HCT116 (cell line): ENCODE measurements around the gene MANEAL.

ENCODE experiments used
- ELF1 ChIP-seq: IDR thresholded peaks from 2 replicates; pipeline ENCODE4 v1.6.1; 2012; ENCODE audit warnings: low read depth, borderline replicate concordance
- EZH2 ChIP-seq: fragments of 200-600 bp; sonication (generic); IDR thresholded peaks from 2 replicates; pipeline ENCODE4 v1.6.1; 2017; ENCODE audit warnings: antibody characterized with exemption, mixed run types
- JUND ChIP-seq: IDR thresholded peaks from 2 replicates; pipeline ENCODE4 v1.6.1; 2012
- POLR2A ChIP-seq: IDR thresholded peaks from 2 replicates; pipeline ENCODE4 v1.7.0; 2011; ENCODE audit warnings: borderline replicate concordance; ENCODE audit not compliant: insufficient read depth, insufficient read length; ENCODE audit errors: extremely low read depth
- RAD21 ChIP-seq: IDR thresholded peaks from 2 replicates; pipeline ENCODE4 v1.6.1; 2012; ENCODE audit warnings: low read depth, mild to moderate bottlenecking
- SIN3A ChIP-seq: IDR thresholded peaks from 2 replicates; pipeline ENCODE4 v1.6.1; 2012; ENCODE audit warnings: low read depth
- SRF ChIP-seq: IDR thresholded peaks from 2 replicates; pipeline ENCODE4 v1.6.1; 2012; ENCODE audit warnings: low read depth
- ZFX ChIP-seq: fragments of 450-650 bp; IDR thresholded peaks from 2 replicates; pipeline ENCODE4 v1.6.1; 2017
- ZNF274 ChIP-seq: fragments of 200-500 bp; sonication (Bioruptor generic); IDR thresholded peaks from 2 replicates; pipeline ENCODE4 v1.6.1; 2014; ENCODE audit warnings: mild to moderate bottlenecking, low read depth, low read length, inconsistent platforms
- TF ChIP-seq, protein P1 (sequence below): IDR thresholded peaks from 2 replicates; pipeline ENCODE4 v1.6.1; 2012; ENCODE audit warnings: low read depth
- TF ChIP-seq, protein P2 (sequence below), 3 experiments: fragments of 200-600 bp in 1 of 3; sonication (generic) in 1 of 3; IDR thresholded peaks in 2 of 3; conservative IDR thresholded peaks in 1 of 3; 2 replicates each; pipeline ENCODE4 v1.5.1; 2012 to 2017; ENCODE audit warnings: low read depth in 2 of 3, low read length in 2 of 3, antibody characterized with exemption in 1 of 3, borderline replicate concordance in 1 of 3, control low read depth in 1 of 3, mild to moderate bottlenecking in 1 of 3, mixed read lengths in 1 of 3, mixed run types in 1 of 3, moderate library complexity in 1 of 3; ENCODE audit not compliant: insufficient read depth in 1 of 3
- TF ChIP-seq, protein P3 (sequence below): IDR thresholded peaks from 2 replicates; pipeline ENCODE4 v1.6.1; 2011; ENCODE audit warnings: mild to moderate bottlenecking, low read length, moderate library complexity; ENCODE audit not compliant: insufficient replicate concordance; ENCODE audit errors: extremely low read depth

DNA sequence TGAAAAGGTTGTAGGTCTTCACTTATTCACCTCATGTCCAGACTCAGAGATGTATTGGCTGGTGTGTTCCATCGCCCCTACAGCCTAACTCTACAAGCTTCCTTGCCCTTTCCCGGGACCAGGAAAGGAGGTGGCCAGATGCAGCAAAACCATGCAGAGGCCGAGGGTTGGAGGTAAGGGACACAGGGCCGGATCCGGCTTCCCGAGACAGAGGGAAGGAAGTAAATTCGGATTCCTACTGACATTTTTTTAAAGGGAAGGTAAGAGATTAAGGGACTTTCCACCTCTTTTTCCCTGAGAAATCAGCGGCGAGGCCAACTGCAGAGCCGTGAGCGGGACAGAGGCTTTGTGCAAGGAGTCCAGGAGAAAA lies 41.4 kb upstream of the MANEAL start:
- TF ChIP-seq ZNF274 (no peak), POLR2A (no peak), SIN3A (no peak), ZFX (no peak), EZH2 (no peak), ELF1 (no peak), RAD21 (no peak), SRF (no peak), JUND (no peak)
- TF ChIP-seq, protein P1, sequence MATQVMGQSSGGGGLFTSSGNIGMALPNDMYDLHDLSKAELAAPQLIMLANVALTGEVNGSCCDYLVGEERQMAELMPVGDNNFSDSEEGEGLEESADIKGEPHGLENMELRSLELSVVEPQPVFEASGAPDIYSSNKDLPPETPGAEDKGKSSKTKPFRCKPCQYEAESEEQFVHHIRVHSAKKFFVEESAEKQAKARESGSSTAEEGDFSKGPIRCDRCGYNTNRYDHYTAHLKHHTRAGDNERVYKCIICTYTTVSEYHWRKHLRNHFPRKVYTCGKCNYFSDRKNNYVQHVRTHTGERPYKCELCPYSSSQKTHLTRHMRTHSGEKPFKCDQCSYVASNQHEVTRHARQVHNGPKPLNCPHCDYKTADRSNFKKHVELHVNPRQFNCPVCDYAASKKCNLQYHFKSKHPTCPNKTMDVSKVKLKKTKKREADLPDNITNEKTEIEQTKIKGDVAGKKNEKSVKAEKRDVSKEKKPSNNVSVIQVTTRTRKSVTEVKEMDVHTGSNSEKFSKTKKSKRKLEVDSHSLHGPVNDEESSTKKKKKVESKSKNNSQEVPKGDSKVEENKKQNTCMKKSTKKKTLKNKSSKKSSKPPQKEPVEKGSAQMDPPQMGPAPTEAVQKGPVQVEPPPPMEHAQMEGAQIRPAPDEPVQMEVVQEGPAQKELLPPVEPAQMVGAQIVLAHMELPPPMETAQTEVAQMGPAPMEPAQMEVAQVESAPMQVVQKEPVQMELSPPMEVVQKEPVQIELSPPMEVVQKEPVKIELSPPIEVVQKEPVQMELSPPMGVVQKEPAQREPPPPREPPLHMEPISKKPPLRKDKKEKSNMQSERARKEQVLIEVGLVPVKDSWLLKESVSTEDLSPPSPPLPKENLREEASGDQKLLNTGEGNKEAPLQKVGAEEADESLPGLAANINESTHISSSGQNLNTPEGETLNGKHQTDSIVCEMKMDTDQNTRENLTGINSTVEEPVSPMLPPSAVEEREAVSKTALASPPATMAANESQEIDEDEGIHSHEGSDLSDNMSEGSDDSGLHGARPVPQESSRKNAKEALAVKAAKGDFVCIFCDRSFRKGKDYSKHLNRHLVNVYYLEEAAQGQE: no peak
- TF ChIP-seq, protein P2, sequence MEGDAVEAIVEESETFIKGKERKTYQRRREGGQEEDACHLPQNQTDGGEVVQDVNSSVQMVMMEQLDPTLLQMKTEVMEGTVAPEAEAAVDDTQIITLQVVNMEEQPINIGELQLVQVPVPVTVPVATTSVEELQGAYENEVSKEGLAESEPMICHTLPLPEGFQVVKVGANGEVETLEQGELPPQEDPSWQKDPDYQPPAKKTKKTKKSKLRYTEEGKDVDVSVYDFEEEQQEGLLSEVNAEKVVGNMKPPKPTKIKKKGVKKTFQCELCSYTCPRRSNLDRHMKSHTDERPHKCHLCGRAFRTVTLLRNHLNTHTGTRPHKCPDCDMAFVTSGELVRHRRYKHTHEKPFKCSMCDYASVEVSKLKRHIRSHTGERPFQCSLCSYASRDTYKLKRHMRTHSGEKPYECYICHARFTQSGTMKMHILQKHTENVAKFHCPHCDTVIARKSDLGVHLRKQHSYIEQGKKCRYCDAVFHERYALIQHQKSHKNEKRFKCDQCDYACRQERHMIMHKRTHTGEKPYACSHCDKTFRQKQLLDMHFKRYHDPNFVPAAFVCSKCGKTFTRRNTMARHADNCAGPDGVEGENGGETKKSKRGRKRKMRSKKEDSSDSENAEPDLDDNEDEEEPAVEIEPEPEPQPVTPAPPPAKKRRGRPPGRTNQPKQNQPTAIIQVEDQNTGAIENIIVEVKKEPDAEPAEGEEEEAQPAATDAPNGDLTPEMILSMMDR (IDR thresholded peaks at IDR 0.05 in 2 of 3, conservative IDR thresholded peaks at IDR 0.05 in 1 of 3; ENCODE audit: borderline replicate concordance in 1 of 3, insufficient read depth in 1 of 3, low read depth in 2 of 3, low read length in 2 of 3): no peak
- TF ChIP-seq, protein P3, sequence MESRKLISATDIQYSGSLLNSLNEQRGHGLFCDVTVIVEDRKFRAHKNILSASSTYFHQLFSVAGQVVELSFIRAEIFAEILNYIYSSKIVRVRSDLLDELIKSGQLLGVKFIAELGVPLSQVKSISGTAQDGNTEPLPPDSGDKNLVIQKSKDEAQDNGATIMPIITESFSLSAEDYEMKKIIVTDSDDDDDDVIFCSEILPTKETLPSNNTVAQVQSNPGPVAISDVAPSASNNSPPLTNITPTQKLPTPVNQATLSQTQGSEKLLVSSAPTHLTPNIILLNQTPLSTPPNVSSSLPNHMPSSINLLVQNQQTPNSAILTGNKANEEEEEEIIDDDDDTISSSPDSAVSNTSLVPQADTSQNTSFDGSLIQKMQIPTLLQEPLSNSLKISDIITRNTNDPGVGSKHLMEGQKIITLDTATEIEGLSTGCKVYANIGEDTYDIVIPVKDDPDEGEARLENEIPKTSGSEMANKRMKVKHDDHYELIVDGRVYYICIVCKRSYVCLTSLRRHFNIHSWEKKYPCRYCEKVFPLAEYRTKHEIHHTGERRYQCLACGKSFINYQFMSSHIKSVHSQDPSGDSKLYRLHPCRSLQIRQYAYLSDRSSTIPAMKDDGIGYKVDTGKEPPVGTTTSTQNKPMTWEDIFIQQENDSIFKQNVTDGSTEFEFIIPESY: no peak
